Stimulated activated CD8-positive, alpha-beta memory T cell treated with anti-CD3 and anti-CD28 coated beads, Interleukin-4, amount 100 ng/mL, for 4 hours (primary cell): ENCODE data around the gene ANKRD13B.
"Not testable (repeated sequence)": the region's sequence is repeated elsewhere in the genome, so short reads cannot be mapped to it uniquely, and the experiment has no call there.

ENCODE experiments used
- DNase-seq, 2 donors: peaks; one replicate each; pipeline ENCODE4 v3.0.0-alpha.2; 2020; ENCODE audit warnings: low read depth in 2 of 2, low spot score in 1 of 2

The ANKRD13B gene

GRCh38 chr17:29592850-29593551 is at the start of gene ANKRD13B:
ANKRD13B (plus strand) TSS chr17:29593132; CDS start chr17:29593622, 490 bp downstream.
- no peak for DNase-seq

GRCh38 chr17:29544066-29544465 is 48.9 kb upstream of the ANKRD13B start:
- DNase-seq: no peak

GRCh38 chr17:29546085-29546484 is 46.8 kb upstream of the ANKRD13B start:
- DNase-seq: no peak

- no peak for DNase-seq
Measured at GRCh38 chr17:29546830-29547229, 46.1 kb upstream of the ANKRD13B start.

- DNase-seq: no peak
Measured at GRCh38 chr17:29549177-29549923, 43.6 kb upstream of the ANKRD13B start.

- DNase-seq: no peak
Measured at GRCh38 chr17:29555840-29556239, 37.1 kb upstream of the ANKRD13B start.

GRCh38 chr17:29557085-29557738 is 35.7 kb upstream of the ANKRD13B start:
- DNase-seq: no peak

GRCh38 chr17:29557739-29558116 is 35.2 kb upstream of the ANKRD13B start:
- DNase-seq: no peak

GRCh38 chr17:29558139-29558538 is 34.8 kb upstream of the ANKRD13B start:
- not testable (repeated sequence) for DNase-seq

- no peak for DNase-seq
Measured at GRCh38 chr17:29559640-29560039, 33.3 kb upstream of the ANKRD13B start.

- DNase-seq: no peak
Measured at GRCh38 chr17:29560316-29560715, 32.6 kb upstream of the ANKRD13B start.

- DNase-seq: no peak
Measured at GRCh38 chr17:29561554-29562517, 31.1 kb upstream of the ANKRD13B start.

GRCh38 chr17:29562615-29563014 is 30.3 kb upstream of the ANKRD13B start:
- no peak for DNase-seq

- DNase-seq: no peak
Measured at GRCh38 chr17:29563816-29564215, 29.1 kb upstream of the ANKRD13B start.

GRCh38 chr17:29565643-29566472 is 27.1 kb upstream of the ANKRD13B start:
- peak in 1 of 2 donors; percentile 24 for DNase-seq

GRCh38 chr17:29566473-29567303 is 26.2 kb upstream of the ANKRD13B start, which contains the start of gene ABHD15:
ABHD15 (minus strand) TSS chr17:29567037; CDS start chr17:29566966, 71 bp downstream.
- no peak for DNase-seq

GRCh38 chr17:29567304-29567553 is 25.7 kb upstream of the ANKRD13B start:
- no peak for DNase-seq

GRCh38 chr17:29567554-29568330 is 25.2 kb upstream of the ANKRD13B start:
- DNase-seq: peak; percentile 40 to 55
